Activated effector memory CD4-positive, alpha-beta T cell treated with Interleukin-2 at 50 U/mL for 16 hours (primary cell): ENCODE data around the gene CAPN8.

Source experiments
- DNase-seq: peaks from one replicate; pipeline ENCODE4 v3.0.0-alpha.2; 2020

CAPN8 gene

DNA sequence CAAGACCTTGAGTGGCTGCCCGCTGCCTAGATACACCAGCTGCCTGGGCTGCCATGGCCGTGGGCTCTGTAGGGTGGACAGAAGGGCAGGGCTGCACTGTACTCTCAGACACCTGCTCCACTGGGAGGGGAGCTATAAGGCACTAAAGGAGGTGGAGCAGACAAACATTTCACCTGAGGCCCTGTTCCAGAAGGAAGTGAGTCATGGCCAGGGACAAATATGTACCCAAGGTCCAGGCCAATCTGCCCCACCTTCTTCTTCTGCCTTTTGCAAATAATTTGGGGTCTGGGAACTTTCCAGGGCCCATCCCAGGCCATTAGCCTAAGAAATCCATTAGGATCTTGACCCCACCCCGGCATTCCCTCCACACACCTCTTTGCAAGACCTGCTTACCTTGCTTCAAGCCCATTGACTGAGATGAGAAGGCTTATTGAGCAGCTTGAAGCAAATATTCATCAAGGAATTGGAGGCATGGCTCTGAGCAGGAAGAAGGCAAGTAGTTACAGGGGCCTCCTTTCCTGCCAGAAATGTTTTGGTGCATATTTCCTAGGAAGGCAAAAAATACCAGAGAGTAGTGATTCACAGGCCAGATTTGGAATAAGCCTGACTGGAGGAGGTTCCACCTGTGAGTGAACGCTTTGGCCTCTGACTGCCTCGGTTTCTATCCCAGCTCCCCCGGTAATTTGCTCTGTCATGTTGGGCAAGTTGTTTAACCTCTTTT, at the start of gene CAPN8:
CAPN8 (minus strand) TSS at position 110 of the 721 bp plus-strand sequence; CDS start at position 55, 55 bp downstream.
- DNase-seq: no peak

DNA sequence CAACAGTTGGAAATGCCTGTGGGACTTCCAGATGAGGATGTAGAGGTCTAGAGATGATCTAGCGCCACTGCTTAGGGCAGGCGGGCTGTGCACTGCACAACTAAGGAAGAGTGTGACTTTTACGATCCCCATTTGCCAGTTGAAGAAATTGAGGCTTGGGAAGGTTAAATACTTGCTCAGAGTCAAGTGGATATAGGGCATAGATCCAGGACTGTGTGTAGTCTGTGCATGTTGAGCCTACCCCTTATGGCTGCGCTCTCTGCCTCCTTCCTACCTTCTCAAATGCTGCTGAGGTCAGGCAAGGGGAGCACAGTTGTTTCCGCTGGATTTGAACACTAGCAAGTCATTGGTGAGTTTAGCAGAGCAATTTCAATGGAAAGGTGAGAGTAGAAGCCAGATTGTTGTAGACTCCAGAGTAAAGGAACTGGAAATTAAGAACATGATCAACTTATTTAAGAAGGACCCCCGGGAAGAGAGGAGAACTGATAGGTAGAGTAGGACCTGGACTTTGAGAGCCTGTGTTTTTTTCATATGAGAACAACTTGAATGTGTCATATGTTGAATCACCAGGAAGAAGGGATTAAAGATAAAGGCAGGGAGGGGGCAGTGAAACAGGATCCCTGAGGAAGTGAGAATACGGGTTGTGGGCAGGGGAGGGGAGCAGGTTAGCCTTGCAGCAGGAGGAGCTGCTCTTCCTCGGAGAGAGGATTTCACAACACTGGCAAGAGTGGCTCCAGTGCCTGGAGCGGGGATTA, 49.5 kb upstream of the CAPN8 start:
- no peak for DNase-seq

DNA sequence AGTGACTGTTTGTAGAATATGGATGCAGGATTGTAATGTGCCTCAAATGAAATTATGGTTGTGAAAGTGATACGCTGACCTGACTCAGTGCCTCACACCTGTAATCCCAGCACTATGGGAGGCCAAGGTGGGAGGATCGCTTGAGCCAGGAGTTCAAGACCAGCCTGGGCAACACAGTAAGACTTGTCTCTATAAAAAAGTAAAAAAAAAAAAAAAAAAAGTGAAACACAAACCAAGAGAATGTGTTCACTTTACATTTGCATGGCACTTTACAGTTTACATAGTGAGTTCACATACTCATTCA, 48.9 kb upstream of the CAPN8 start:
- no peak for DNase-seq

DNA sequence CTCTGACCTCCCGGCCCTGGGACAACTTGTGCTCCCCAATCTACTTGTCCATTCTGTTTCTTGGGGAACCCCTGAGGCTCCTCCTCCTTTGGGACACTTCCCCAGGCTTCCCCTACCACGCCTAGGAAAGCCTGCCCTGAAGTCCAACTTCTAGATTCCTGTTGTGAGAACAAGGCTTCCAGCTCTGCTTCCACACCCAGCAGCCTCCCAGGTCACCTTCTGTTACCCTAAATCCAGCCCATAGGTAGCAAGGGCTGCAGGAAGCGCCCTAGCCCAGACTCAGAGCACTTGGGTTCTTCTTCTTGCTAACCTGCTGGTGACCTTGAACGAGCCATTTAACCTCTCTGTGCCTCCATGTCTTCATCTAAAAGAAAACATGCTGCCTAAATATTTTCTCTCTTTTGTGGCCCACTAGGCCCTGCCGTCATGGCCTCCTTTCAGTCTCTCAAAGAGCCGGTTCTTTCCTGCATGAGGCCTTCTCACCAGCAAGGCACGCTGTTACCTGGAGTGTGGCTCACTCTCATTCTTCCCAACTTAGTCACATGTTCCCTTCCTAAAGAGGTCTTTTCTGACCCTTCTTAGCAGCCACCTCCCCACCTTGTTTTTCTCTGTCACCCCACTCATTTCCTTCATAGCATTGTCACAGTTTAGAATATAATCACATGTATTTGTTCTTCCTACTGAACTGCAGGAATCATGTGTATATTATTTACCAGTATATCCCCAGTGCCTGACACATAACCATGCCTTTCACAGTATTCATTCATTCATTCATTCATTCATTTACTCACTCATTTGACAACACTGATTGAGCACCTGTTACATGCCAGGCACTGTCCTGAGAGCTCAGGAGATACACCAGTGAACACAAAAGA, 48.3 kb upstream of the CAPN8 start:
- DNase-seq: no peak

DNA sequence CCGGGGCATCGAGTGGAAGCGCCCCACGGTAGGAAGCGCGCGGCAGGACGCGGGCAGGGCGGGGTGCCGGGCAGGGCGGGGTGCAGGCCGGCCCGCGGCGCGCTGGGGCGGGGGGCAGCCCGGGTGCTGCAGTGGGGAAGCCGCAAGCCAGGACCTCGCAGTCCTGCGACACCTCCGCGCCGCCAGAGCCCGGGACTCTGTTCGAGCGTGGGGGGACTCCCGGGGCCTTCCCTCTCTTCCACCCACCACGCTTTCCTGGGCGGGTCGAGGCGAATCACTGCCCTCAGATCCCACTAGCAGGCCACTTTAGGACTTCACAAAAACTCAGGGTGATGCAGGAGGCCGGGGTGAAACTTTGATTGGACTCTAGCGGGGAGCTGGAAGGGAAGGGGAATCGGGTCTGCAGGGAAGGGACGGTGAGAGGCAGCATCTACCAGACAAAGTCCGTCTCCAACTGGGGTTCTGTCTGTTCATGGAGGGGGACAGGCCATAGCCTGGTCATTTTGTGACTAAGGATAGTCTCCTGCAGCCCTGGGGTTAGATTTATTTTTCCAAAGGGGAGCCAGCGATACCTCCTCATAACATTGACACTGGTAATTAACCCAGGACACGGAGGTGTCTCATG, 47.5 kb upstream of the CAPN8 start:
- peak; percentile 31 for DNase-seq

DNA sequence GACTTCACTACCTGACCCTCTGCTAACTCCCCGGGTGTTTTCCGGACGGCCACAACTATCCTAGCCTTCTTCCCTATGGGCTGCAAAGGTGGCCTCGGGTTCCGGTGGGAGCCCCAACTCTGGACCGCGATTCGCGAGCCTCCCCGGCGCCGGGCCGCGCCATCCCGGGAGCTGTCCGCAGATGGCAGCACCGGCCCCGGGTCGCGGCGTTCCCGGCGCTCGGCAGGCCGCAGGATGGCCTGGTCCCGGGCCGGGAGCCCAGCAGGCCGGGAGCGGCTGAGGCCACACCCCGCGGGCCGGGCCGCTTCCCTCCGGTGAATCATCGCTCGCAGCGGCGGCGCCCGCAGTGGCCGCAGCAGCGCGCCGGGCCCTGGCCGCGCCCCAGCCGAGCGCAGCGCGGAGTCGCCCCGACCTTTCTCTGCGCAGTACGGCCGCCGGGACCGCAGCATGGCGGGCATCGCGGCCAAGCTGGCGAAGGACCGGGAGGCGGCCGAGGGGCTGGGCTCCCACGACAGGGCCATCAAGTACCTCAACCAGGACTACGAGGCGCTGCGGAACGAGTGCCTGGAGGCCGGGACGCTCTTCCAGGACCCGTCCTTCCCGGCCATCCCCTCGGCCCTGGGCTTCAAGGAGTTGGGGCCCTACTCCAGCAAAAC, 46.8 kb upstream of the CAPN8 start, which contains the start of gene CAPN2:
CAPN2 (plus strand) TSS at position 346 of the 656 bp plus-strand sequence; CDS start at position 448, 102 bp downstream.
- peak; percentile 47 for DNase-seq

DNA sequence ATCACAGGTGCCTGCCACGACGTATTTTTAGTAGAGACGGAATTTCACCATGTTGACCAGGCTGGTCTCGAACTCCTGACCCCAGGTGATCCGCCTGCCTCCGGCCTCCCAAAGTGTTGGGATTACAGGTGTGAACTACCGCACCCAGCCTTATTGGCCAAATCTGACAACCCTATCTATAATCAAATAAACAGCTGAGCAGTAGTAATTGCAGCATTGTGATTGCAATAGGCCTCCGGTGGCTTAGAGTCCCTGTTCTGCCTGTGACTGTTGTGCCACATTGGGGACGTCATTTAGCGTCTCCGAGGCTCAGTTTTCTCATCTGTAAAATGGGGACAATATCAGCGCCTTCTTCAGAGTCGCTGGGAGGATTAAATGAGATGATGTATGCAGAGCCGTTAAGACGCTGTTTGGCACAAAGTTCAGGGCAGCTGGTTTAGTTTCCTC, 46.3 kb upstream of the CAPN8 start:
- no peak for DNase-seq

DNA sequence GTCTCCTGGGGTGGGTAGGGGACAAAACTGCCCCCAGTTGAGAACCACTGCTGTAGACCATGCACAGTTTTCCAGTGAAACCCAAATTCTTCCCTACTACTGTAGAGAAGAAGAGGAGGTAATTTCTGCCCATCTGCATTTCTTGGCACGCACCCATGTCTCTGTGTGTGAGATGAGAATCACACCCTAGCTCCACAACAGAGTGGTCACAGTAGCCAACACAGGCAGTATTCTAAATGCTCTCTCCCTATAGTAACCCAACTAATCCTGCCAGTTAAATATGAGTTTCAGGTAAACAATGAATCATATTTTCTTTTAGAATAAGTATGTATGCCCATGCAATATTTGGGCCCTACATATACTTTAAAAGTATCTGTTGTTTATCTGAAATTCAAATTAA, 45.7 kb upstream of the CAPN8 start:
- DNase-seq: no peak

DNA sequence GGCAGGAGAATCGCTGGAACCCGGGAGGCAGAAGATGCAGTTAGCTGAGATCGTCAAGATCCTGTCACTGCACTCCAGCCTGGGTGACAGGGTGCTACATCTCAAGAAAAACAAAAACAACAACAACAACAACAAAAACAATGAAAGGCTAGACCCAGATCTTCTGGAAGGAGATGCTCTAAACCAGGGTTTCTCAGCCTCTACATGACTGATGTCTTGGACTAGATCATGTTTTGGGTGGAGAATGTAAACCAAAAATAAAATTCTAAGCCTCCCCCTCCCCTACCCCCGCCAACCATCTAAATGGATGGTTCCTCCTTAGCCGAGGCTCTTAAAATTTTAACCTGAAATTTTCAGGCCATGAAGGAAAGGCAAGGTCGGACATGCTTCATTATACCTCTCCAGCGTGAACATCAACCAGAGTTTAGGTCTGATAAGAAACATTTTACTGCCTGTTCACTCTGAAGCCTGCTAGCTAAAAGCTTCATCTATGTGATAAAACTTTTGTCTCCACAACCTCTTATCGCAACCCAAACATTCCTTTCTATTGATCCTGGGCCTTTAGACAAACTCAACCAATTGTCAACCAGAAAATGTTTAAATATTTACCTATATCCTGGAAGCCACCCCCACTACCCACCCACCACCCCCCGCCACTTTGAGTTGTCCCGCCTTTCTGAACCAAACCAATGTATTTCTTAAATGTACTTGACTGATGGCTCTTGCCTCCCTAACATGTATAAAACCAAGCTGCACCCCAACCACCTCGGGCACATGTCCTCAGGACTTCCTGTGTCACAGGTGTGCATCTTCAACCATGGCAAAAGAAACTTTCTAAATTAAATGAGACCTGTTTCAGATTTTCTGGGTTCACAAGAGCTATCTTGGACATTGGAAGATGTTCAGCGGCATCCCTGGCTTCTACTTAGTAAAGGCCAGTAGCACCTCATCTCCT, 45.0 kb upstream of the CAPN8 start:
- no peak for DNase-seq

DNA sequence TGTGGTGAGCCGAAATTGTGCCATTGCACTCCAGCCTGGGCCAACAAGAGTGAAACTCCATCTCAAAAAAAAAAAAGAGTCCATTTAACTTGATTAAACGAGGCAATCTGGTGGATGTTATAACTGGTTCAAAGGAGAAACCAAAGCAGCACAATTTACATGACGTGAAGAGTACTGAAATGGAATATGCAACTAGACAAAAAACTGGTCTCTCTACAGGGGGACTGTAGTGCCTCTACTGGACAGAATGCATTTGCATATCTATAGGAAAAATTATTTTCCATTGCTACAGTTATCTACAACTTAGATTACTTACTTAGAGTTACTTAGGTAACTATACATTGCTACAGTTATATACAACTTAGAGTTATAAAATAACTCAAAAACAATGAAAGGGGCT, 44.1 kb upstream of the CAPN8 start:
- no peak for DNase-seq

DNA sequence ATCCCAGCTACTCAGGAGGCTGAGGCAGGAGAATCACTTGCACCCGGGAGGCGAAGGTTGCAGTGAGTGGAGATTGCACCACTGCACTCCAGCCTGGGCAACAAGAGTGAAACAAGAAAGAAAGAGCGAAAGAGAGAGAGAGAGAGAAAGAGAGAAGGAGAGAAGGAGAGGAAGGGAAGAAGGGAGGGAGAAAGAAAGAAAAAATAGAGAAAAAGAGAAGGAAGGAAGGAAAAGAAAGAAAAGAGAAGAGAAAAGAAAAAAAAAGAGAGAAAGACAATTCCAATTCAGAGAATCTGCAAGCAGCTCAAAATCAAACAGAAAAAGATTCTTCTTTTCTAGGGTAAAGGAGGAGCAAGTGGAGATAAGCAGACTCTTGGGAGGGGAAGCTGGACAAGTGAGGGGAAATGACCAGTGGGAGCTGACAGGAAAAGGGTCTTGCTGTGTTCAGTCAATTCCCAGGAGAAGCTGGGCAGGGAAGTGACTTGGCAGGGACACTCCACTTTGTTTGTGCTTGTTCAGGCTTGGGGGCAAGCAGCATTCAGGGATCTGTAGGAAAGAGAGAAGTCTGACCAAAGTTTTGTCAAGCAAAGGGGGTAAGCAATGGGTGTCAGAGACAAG, 43.3 kb upstream of the CAPN8 start:
- DNase-seq: no peak

DNA sequence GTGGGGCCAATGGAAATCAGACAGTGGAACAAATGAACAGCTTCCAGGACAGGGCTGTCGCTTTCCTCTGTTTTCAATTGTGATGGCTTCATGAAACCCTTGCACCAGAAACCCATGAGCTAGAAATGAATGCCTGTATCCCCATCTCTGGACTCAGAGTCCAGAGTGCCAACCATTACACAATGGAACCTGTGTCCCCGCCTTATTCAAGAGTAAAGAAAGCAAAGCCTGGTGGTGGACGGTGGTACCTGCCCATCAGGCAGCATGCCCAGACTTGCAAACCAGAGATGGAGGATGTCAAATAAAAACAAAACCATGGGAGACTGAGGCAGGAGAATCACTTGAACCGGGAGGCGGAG, 42.5 kb upstream of the CAPN8 start:
- DNase-seq: no peak

DNA sequence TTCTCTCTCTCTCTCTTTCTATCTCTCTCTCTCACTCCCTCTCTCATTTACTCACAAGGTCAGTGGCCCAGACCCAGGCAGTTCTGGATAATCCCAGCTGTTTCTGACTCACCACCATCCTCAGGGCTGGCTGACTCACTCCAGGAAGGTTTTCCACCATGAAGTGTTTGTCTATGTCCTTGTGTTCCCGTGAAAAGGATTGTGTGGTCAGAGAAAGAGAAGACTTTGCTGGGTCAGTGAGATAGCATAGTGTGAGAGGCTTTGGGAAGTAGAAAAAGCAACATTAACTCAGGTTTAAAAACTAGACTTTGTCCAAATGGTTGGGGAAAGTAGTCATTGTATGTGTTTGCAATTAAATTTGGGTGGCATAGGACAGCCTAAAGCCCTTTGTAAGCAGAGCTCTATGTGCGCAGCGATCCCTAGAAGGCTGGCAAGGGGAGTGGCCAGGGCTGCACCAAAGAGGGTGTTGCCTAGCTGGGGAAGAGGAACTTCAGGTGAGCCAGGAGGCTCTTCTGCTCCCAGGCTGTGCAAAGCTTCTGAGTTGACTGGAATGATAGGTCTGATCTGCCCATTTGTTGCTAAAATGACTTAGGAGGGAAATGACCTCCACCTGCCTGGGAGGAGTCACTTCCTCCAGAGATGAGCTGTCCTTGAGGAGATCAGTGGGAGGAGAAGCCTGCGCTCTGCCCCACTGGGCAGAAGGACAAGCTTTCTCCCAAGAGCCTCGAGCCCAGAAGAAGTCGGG, 41.9 kb upstream of the CAPN8 start:
- DNase-seq: no peak

DNA sequence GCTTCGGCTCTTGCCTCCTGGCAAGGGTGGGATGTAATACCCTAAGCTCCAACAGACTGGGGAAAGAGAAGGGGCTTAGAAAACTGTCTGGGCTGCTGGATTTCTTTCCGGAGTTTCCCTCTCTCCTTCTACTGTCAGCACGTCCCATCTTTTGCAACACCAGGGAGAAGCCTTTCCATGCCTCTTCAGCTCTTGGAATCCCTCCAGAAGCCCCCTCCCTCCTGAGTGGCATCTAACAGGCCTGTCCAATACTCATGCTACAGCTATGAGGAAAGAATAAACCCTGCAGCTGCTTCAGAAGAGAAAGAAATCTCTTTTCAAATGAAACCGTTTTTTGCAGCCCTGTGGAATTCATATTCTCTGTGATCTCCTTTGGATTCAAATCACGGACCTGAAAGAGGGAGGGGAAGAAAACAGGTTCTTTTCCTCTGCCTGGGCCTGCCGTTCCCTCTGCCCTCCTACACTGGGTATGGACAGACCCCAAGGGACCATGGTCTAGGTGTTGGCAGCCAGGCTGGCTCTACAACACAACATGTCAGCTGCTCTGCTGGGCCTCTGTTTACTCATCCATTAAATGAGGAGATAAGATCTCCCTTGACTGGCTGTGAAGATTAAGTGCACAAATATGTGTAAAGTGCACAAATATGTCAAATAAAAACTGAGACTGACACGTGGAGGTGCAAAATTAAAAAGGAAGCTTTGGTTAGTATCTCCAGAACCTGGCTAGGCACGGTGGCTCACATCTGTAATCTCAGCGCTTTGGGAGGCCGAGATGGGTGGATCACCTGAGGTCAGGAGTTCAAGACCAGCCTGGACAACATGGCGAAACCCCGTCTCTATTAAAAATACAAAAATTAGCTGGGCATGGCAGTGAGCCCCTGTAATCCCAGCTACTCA, 40.8 kb upstream of the CAPN8 start:
- no peak for DNase-seq

DNA sequence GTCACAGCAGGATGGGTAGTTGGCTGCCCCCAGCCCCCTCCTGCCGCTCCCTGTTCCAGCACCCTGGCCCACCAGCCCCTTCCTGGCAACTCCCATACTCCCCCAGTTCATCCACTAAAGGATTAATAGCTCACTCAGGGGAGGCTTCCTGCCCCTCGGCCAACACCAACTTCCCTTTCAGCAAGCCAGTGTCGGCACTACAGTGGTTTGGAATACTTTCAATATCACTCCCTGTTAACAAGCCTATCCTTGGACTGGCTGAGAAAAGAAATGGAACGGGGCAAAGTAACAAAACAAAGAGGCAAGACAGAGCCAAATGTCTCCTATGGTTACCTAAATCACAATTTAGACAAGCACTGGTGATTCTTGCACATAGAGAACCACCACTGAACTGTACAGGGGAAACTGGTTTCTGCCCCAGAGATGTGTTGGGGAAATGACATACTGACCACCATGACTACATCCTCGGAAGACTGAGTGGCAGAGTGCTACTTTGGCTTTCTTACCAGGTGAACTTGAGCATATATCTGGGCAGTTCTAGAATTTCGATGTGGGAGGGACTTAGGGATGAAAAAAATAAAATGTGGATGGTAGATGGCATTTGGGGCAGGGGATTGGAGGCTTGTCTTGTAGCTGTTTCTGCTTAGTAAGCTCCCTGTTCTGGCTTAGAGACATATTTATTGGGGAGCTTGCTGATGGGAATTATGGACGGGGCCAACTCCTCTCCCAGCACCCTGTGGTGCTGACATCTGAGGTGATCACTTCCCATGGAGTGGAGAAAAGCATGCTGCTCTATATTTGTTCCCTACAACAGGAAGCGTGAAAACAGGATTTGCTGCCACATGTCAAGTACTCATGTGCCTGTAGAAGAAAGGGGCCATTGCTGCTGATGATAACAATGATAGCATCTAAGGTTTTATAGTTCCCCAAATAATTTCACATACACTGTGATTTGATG, 39.7 kb upstream of the CAPN8 start:
- no peak for DNase-seq

DNA sequence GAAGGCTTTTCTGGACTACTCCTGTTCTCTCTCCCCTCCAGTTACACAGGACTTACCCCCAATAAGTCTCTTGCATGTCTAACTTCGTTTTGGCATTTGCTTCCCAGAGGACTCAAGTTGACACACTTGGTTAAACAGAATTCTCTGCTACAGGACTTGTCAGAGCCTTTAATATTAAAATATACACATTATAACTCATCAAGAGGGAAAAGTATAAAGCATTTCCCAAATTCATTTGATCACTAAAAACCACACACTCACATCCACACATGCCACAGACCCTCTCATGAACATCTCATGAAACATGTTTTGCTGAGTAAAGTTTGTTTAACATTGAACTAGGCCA, 38.1 kb upstream of the CAPN8 start:
- no peak for DNase-seq

DNA sequence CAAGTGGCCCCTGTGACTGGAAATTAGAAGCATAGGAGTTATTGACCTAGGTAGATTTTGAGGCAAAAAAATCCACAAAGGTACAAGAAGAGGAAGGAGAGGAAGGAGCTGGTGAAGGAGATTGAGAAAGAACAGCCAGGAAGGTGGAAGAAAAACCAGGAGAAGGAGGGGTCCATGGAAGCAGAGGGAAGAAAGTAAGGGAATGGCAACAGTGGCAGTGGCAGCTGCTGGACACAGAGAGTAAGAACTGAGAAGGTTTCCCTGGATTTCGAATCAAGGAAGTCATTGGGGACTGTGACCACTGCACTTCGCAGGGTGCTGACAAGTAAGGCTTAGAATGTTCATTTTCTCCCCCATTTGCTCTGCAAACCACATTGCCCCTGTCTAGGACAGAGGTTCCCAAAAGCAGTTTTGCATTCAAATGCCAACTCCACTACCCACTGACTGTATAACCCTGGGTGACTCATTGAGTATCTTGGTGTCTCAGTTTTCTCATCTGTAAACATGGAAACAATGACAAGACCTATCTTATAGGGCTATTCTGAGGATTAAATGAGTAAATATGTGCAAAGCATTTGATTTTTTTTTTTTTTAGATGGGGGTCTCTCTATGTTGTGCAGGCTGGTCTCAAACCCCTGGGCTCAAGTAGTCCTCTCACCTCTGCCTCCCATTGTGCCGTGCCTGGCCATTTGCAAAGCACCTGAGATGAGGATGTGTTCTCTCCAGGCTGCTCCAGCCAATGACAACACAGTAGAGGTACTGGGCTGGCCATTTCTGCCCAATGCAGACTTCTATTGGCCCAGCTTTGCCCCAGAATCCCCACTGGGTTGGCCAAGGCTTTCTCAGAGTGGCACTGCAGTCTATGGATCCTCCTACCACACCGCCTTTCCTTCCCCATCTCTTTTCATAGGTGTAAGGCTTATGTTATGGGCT, 37.5 kb upstream of the CAPN8 start:
- DNase-seq: no peak
